Measurements from ENCODE around the gene IRGC. TPM values are rescaled to one million over a fixed set of nuclear protein-coding genes. Genes with fewer than 3 reads are reported as not detected.

IRGC gene
- total and polyA plus RNA-seq, 4 donors: not detected

GRCh38 chr19:43688059-43688701, 27.7 kb upstream of the IRGC start:
- Histone ChIP-seq H3K27me3 (ENCODE audit: control insufficient read depth in 1 of 2, insufficient read depth in 2 of 2, low read length in 1 of 2) (no peaks in the 10 kb centered on the region), H3K4me3 (ENCODE audit: low read length in 2 of 2) (no peak overlapping the region), H3K27ac (ENCODE audit: low read depth in 1 of 2, low read length in 2 of 2) (no peak overlapping the region), H3K9me3 (ENCODE audit: control insufficient read depth, low read length) (peaks cover 14% of the 10 kb centered on the region), H3K36me3 (ENCODE audit: control insufficient read depth in 1 of 2, insufficient read depth in 2 of 2, low read length in 1 of 2) (no peaks in the 10 kb centered on the region), H3K4me1 (ENCODE audit: control insufficient read depth in 1 of 2, insufficient read depth in 2 of 2, low read length in 2 of 2) (no peaks in the 10 kb centered on the region)
- DNase-seq: no peak
- WGBS, 2 donors: 81% methylated on average over 10 of the region's 10 CpGs
- ATAC-seq (ENCODE audit: low FRiP score): no peak
- intact Hi-C loops (cut with DNase I): no loop called here

DNA sequence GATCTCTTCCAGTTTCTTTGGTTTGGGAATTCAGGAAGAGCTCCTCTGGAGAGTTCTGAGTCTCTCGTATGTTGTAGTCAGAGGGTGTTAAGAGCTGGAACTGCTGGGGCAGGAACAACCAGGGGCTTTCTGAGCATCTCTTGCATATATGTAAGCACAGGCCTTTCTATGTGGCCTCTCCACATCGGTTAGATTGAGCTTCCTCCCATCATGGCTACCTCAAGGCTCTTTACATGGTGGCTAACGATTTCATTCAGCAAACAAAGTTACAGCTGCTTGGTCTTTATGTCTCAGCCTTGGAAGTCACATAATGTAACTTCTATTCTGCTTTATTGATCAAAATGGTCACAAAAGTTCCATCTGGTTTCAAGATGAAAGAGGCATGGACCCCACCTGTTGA, 25.4 kb upstream of the IRGC start:
- Histone ChIP-seq H3K9me3 (ENCODE audit: control insufficient read depth, low read length) (peaks cover 16% of the 10 kb centered on the region), H3K4me3 (ENCODE audit: low read length in 2 of 2) (no peak overlapping the region), H3K27me3 (ENCODE audit: control insufficient read depth in 1 of 2, insufficient read depth in 2 of 2, low read length in 1 of 2) (no peaks in the 10 kb centered on the region), H3K36me3 (ENCODE audit: control insufficient read depth in 1 of 2, insufficient read depth in 2 of 2, low read length in 1 of 2) (no peaks in the 10 kb centered on the region), H3K27ac (ENCODE audit: low read depth in 1 of 2, low read length in 2 of 2) (no peak overlapping the region), H3K4me1 (ENCODE audit: control insufficient read depth in 1 of 2, insufficient read depth in 2 of 2, low read length in 2 of 2) (no peaks in the 10 kb centered on the region)
- ATAC-seq (ENCODE audit: low FRiP score) (no peak), DNase-seq (no peak)
- 52 to 65% methylated on average over 3 of the region's 3 CpGs for WGBS, 2 donors
- intact Hi-C loops (cut with DNase I): no loop called here

GRCh38 chr19:43690890-43691289, 25.0 kb upstream of the IRGC start:
- no peak overlapping the region for H3K27ac ChIP-seq (ENCODE audit: low read depth in 1 of 2, low read length in 2 of 2)
- peaks cover 16% of the 10 kb centered on the region for H3K9me3 ChIP-seq (ENCODE audit: control insufficient read depth, low read length)
- H3K27me3 ChIP-seq (ENCODE audit: control insufficient read depth in 1 of 2, insufficient read depth in 2 of 2, low read length in 1 of 2): no peaks in the 10 kb centered on the region
- DNase-seq (no peak), ATAC-seq (ENCODE audit: low FRiP score) (no peak)
- no peak overlapping the region for H3K4me3 ChIP-seq (ENCODE audit: low read length in 2 of 2)
- no peaks in the 10 kb centered on the region for H3K36me3 ChIP-seq (ENCODE audit: control insufficient read depth in 1 of 2, insufficient read depth in 2 of 2, low read length in 1 of 2)
- intact Hi-C loops (cut with DNase I): no loop called here
- no peaks in the 10 kb centered on the region for H3K4me1 ChIP-seq (ENCODE audit: control insufficient read depth in 1 of 2, insufficient read depth in 2 of 2, low read length in 2 of 2)
- WGBS, 2 donors: 88 to 93% methylated on average over 3 of the region's 3 CpGs

GRCh38 chr19:43691755-43692154, 24.1 kb upstream of the IRGC start:
- intact Hi-C loops (cut with DNase I): no loop called here
- no peak for ATAC-seq (ENCODE audit: low FRiP score)
- Histone ChIP-seq H3K36me3 (ENCODE audit: control insufficient read depth in 1 of 2, insufficient read depth in 2 of 2, low read length in 1 of 2) (no peaks in the 10 kb centered on the region), H3K4me3 (ENCODE audit: low read length in 2 of 2) (no peak overlapping the region), H3K9me3 (ENCODE audit: control insufficient read depth, low read length) (peaks cover 16% of the 10 kb centered on the region), H3K27me3 (ENCODE audit: control insufficient read depth in 1 of 2, insufficient read depth in 2 of 2, low read length in 1 of 2) (no peaks in the 10 kb centered on the region), H3K27ac (ENCODE audit: low read depth in 1 of 2, low read length in 2 of 2) (no peak overlapping the region), H3K4me1 (ENCODE audit: control insufficient read depth in 1 of 2, insufficient read depth in 2 of 2, low read length in 2 of 2) (no peaks in the 10 kb centered on the region)
- DNase-seq: no peak
- WGBS, 2 donors: 89 to 90% methylated on average over 5 of the region's 5 CpGs

- Histone ChIP-seq H3K27me3 (ENCODE audit: control insufficient read depth in 1 of 2, insufficient read depth in 2 of 2, low read length in 1 of 2) (no peaks in the 10 kb centered on the region), H3K27ac (ENCODE audit: low read depth in 1 of 2, low read length in 2 of 2) (no peak overlapping the region), H3K9me3 (ENCODE audit: control insufficient read depth, low read length) (peaks cover 16% of the 10 kb centered on the region), H3K4me3 (ENCODE audit: low read length in 2 of 2) (no peak overlapping the region), H3K4me1 (ENCODE audit: control insufficient read depth in 1 of 2, insufficient read depth in 2 of 2, low read length in 2 of 2) (no peaks in the 10 kb centered on the region), H3K36me3 (ENCODE audit: control insufficient read depth in 1 of 2, insufficient read depth in 2 of 2, low read length in 1 of 2) (no peaks in the 10 kb centered on the region)
- intact Hi-C loops (cut with DNase I): no loop called here
- ATAC-seq (ENCODE audit: low FRiP score) (no peak), DNase-seq (no peak)
- WGBS, 2 donors: 77 to 82% methylated on average over 2 of the region's 2 CpGs
These were observed 23.5 kb upstream of the IRGC start for GRCh38 chr19:43692385-43692784.

GRCh38 chr19:43692877-43693276, 23.0 kb upstream of the IRGC start:
- DNase-seq (no peak), ATAC-seq (ENCODE audit: low FRiP score) (no peak)
- 73 to 76% methylated on average over 4 of the region's 4 CpGs for WGBS, 2 donors
- intact Hi-C loops (cut with DNase I): no loop called here
- H3K4me1 ChIP-seq (ENCODE audit: control insufficient read depth in 1 of 2, insufficient read depth in 2 of 2, low read length in 2 of 2): no peaks in the 10 kb centered on the region
- no peak overlapping the region for H3K27ac ChIP-seq (ENCODE audit: low read depth in 1 of 2, low read length in 2 of 2)
- peaks cover 16% of the 10 kb centered on the region for H3K9me3 ChIP-seq (ENCODE audit: control insufficient read depth, low read length)
- no peaks in the 10 kb centered on the region for H3K27me3 ChIP-seq (ENCODE audit: control insufficient read depth in 1 of 2, insufficient read depth in 2 of 2, low read length in 1 of 2)
- H3K36me3 ChIP-seq (ENCODE audit: control insufficient read depth in 1 of 2, insufficient read depth in 2 of 2, low read length in 1 of 2): no peaks in the 10 kb centered on the region
- H3K4me3 ChIP-seq (ENCODE audit: low read length in 2 of 2): no peak overlapping the region

DNA sequence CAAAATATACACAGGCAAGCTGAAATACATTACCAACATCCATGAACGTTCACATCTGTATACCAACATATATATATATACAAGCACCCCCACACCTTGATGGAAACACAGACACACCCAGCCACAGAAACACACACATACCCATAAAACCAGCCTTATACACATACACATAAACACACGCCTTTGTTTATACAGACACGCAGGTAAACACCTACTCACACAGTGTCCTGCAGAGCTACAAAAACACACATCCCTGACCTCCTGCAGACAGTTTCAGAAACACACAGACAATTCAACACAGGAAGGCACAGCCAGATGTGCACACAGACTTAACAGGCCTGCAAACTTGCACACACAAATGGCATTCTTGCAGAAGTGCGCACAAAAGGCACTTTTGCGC, 21.3 kb upstream of the IRGC start:
- intact Hi-C loops (cut with DNase I): no loop called here
- H3K27me3 ChIP-seq (ENCODE audit: control insufficient read depth in 1 of 2, insufficient read depth in 2 of 2, low read length in 1 of 2): no peaks in the 10 kb centered on the region
- ATAC-seq (ENCODE audit: low FRiP score): no peak
- DNase-seq: no peak
- H3K9me3 ChIP-seq (ENCODE audit: control insufficient read depth, low read length): peaks cover 15% of the 10 kb centered on the region
- H3K36me3 ChIP-seq (ENCODE audit: control insufficient read depth in 1 of 2, insufficient read depth in 2 of 2, low read length in 1 of 2): no peaks in the 10 kb centered on the region
- WGBS, 2 donors: 73 to 77% methylated on average over 5 of the region's 5 CpGs
- H3K27ac ChIP-seq (ENCODE audit: low read depth in 1 of 2, low read length in 2 of 2): no peak overlapping the region
- H3K4me1 ChIP-seq (ENCODE audit: control insufficient read depth in 1 of 2, insufficient read depth in 2 of 2, low read length in 2 of 2): no peaks in the 10 kb centered on the region
- H3K4me3 ChIP-seq (ENCODE audit: low read length in 2 of 2): no peak overlapping the region

GRCh38 chr19:43695985-43696704, 19.7 kb upstream of the IRGC start:
- WGBS, 2 donors: 89 to 93% methylated on average over 6 of the region's 6 CpGs

DNA sequence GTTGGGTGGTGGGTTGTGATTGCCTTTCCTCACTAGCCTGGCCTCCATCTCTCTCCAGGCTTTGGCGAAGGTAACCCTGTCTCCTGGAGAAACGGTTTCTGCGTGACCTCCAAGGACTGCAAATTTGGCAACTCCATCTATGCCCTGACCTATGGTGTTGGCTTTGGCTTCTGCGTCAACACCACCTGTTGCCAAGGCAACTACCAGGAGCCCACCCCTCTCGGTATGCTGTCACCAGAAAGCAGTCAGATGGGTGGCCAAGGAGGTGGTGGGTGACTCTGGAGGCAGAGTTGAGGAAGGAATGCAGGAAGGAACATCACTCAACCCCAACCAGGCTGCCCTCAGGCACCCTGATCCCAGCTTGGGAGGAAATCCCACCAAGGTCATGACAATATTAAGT, 18.6 kb upstream of the IRGC start:
- intact Hi-C loops (cut with DNase I): no loop called here
- no peak overlapping the region for H3K4me3 ChIP-seq (ENCODE audit: low read length in 2 of 2)
- H3K36me3 ChIP-seq (ENCODE audit: control insufficient read depth in 1 of 2, insufficient read depth in 2 of 2, low read length in 1 of 2): no peaks in the 10 kb centered on the region
- H3K27ac ChIP-seq (ENCODE audit: low read depth in 1 of 2, low read length in 2 of 2): no peak overlapping the region
- H3K4me1 ChIP-seq (ENCODE audit: control insufficient read depth in 1 of 2, insufficient read depth in 2 of 2, low read length in 2 of 2): no peaks in the 10 kb centered on the region
- H3K9me3 ChIP-seq (ENCODE audit: control insufficient read depth, low read length): peaks cover 3% of the 10 kb centered on the region
- WGBS, 2 donors: 66 to 80% methylated on average over 5 of the region's 5 CpGs
- no peak for ATAC-seq (ENCODE audit: low FRiP score)
- DNase-seq: no peak
- H3K27me3 ChIP-seq (ENCODE audit: control insufficient read depth in 1 of 2, insufficient read depth in 2 of 2, low read length in 1 of 2): no peaks in the 10 kb centered on the region

More at GRCh38 chr19:43695985-43696704, 19.7 kb upstream of the IRGC start:
- Histone ChIP-seq H3K36me3 (ENCODE audit: control insufficient read depth in 1 of 2, insufficient read depth in 2 of 2, low read length in 1 of 2) (no peaks in the 10 kb centered on the region), H3K4me3 (ENCODE audit: low read length in 2 of 2) (no peak overlapping the region), H3K9me3 (ENCODE audit: control insufficient read depth, low read length) (peaks cover 7% of the 10 kb centered on the region), H3K27me3 (ENCODE audit: control insufficient read depth in 1 of 2, insufficient read depth in 2 of 2, low read length in 1 of 2) (no peaks in the 10 kb centered on the region), H3K27ac (ENCODE audit: low read depth in 1 of 2, low read length in 2 of 2) (no peak overlapping the region), H3K4me1 (ENCODE audit: control insufficient read depth in 1 of 2, insufficient read depth in 2 of 2, low read length in 2 of 2) (no peaks in the 10 kb centered on the region)
- ATAC-seq (ENCODE audit: low FRiP score) (no peak), DNase-seq (no peak)
- intact Hi-C loops (cut with DNase I): no loop called here

Data from aorta (tissue), 5 donors.